HG03521 (cell line): Measurements from ENCODE around the gene MYLK3.

ENCODE experiments used
- ATAC-seq: cut with Tn5 transposase; IDR thresholded peaks from one replicate; pipeline ENCODE4 v1.9.1; 2021; ENCODE audit warnings: mild to moderate bottlenecking, moderate library complexity; ENCODE audit not compliant: unreplicated experiment

MYLK3 gene

GRCh38 chr16:46728806-46729205, 19.3 kb downstream of the MYLK3 start:
- no peak for ATAC-seq

- ATAC-seq, result no peak
Measured at GRCh38 chr16:46727630-46728029, 20.5 kb downstream of the MYLK3 start.

DNA sequence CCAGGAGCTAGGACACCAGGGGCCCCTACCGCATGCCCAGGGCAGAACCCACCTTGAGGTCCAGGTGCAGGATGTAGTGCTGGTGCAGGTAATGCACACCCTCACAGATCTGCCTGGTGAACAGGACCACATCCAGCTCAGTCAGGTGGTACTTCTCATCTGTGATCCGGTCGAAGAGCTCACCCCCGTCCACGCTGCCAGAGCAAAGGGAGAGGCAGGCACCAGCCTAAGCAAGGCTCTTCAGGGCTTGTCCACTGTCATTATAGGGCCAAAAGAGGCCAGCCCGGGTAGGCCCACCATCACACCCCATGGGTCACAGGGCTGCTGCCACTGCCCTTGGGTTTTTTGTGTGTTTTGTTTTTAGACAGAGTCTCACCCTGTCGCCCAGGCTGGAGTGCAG, 21.0 kb downstream of the MYLK3 start:
- ATAC-seq, result no peak

GRCh38 chr16:46721885-46722284, 26.3 kb downstream of the MYLK3 start:
- ATAC-seq, result no peak

DNA sequence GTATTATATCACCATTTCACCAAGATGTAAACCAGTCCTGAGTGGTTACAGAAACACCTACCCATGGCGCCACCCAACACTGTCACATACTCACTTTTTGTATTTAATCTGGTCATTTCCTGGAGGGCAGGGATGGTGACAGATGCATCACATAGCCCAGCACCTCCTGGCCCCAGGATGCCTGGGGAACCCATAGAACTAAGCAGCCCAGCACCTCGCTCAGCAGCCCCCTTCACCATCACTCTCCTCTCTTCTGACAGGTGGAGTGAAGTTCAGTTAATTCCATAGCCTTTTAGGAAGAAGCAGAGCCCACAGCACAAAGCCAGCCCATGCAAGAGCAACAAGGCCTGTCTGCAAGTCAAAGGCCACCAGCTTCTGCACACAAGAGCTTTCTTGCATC, 27.5 kb downstream of the MYLK3 start:
- no peak for ATAC-seq

GRCh38 chr16:46719528-46719927, 28.6 kb downstream of the MYLK3 start:
- no peak for ATAC-seq

GRCh38 chr16:46718214-46718613, 29.9 kb downstream of the MYLK3 start:
- no peak for ATAC-seq

GRCh38 chr16:46717692-46718091, 30.5 kb downstream of the MYLK3 start:
- no peak for ATAC-seq

GRCh38 chr16:46715769-46716305, 32.3 kb downstream of the MYLK3 start:
- ATAC-seq, result no peak

GRCh38 chr16:46714797-46715591, 33.1 kb downstream of the MYLK3 start:
- ATAC-seq, result no peak

- no peak for ATAC-seq
Measured at GRCh38 chr16:46713634-46714033, 34.5 kb downstream of the MYLK3 start.

DNA sequence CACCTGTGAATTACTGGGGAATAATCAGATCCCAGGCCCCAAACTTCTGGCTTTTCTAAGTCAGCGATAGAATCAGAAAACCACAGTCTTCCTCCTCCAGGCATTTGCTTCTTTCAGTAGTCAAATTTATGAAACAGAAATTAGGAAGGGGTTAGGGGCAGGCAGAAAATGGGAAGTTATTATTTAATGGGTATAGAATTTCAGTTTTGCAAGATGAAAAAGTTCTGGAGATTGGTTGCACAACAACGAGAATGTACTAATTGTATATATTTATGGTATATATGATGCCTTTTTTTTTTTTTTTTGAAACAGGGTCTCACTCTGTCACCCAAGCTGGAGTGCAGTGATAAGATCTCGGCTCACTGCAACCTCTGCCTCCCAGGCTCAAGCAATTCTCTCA, 35.2 kb downstream of the MYLK3 start:
- ATAC-seq, result no peak

GRCh38 chr16:46711106-46712058, 36.8 kb downstream of the MYLK3 start:
- ATAC-seq, result no peak

GRCh38 chr16:46709469-46710005, 38.6 kb downstream of the MYLK3 start:
- ATAC-seq, result no peak

- ATAC-seq, result no peak
Measured at GRCh38 chr16:46706642-46707041, 41.5 kb downstream of the MYLK3 start.

GRCh38 chr16:46702030-46702429, 46.1 kb downstream of the MYLK3 start:
- no peak for ATAC-seq

GRCh38 chr16:46701615-46702014, 46.5 kb downstream of the MYLK3 start:
- ATAC-seq, result no peak

GRCh38 chr16:46700048-46700447, 48.1 kb downstream of the MYLK3 start:
- ATAC-seq, result no peak

DNA sequence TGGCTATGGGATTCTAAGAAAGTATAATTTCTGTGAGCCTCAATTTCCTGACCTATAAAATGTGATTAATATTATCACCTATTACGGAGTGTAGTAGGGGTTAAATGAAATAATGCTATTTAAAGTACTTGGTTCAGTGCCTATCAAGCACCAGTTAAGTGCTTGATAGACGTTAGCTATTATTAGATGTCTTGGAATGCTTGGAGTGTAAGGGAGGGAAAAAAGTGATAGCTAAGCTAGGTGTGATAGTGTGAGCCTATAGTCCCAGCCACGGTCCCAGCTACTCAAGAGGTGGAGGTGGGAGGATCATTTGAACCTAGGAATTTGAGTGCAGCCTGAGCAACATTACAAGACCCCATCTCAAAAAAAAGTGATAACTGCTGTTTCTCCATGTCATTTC, 51.2 kb downstream of the MYLK3 start:
- ATAC-seq, result no peak

DNA sequence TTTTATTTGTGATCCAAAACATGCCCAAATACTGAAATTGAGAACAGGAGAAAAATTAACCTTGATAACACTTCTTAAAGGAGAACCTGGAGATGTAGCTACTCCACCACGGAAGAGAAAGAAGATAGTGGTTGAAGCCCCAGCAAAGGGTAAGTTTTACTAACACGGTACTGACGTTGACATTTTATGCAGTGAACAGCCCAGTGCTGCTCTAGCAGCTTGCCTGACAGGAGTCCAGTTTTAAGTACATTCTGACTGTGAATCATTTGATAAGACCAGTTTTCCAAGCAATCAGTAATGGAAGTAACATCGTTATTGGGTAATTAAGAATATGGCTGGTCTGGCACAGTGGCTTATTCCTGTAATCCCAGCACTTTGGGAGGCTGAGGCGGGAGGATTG, 52.2 kb downstream of the MYLK3 start:
- ATAC-seq, result no peak

DNA sequence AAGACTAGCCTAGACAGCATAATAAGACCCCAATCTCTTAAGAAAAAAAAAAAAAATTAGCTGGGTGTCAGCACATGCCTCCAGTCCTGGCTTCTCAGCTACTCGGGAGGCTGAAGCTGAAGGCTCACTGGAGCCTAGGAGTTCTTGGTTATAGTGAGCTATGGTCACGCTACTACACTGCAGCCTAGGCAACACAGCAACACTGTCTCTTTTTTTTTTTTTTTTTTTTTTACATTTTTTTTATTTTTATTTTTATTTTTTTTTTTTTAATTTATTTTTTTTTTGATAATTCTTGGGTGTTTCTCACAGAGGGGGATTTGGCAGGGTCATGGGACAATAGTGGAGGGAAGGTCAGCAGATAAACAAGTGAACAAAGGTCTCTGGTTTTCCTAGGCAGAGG, 54.5 kb downstream of the MYLK3 start:
- ATAC-seq, result no peak
